Caco-2 (cell line): ENCODE data around the gene RALGPS1. TPM values are rescaled to one million over a fixed set of nuclear protein-coding genes. Genes with fewer than 3 reads are reported as not detected.

ENCODE experiments used
- BruUV-seq: library from RNA; stranded (reverse); fragments of 400-500 nt; replicated peaks from 2 replicates; lab custom pipeline; 2021; lab: Mats Ljungman, UMichigan
- CTCF ChIA-PET: fragments of 300-600 bp; sonication (Branson Sonifier 250); formaldehyde crosslinking; loops from one replicate; lab custom pipeline; 2022; ENCODE audit warnings: antibody characterized with exemption; lab: Charles Lee
- POLR2A ChIA-PET: fragments of 300-600 bp; sonication (Branson Sonifier 250); formaldehyde crosslinking; loops from one replicate; lab custom pipeline; 2022; ENCODE audit warnings: antibody characterized with exemption; lab: Charles Lee
- DNase-seq, 2 experiments: peaks; one replicate each; pipeline versions ENCODE4 v3.0.0 to v3.0.0-alpha.2; 2020 to 2022
- H3K27me3 ChIP-seq: replicated peaks from 2 replicates; pipeline ENCODE4 v1.6.0; 2011; ENCODE audit warnings: low read length; ENCODE audit not compliant: control insufficient read depth, insufficient read depth
- H3K36me3 ChIP-seq: 2 replicates; pipeline ENCODE4 v1.5.1; 2011; ENCODE audit warnings: low read length; ENCODE audit not compliant: control insufficient read depth, insufficient read depth
- H3K4me1 ChIP-seq: fragments of 250-450 bp; sonication (Bioruptor Pico); 2 replicates; pipeline ENCODE4 v1.5.1; 2020; ENCODE audit warnings: mild to moderate bottlenecking
- H3K4me3 ChIP-seq: 2 replicates; pipeline ENCODE4 v1.5.1; 2011; ENCODE audit warnings: low read depth, mild to moderate bottlenecking, control low read depth, low read length
- H3K9me3 ChIP-seq: fragments of 250-450 bp; sonication (Bioruptor Pico); 2 replicates; pipeline ENCODE4 v1.5.1; 2020; ENCODE audit warnings: mild to moderate bottlenecking, moderate library complexity
- H3K27ac Mint-ChIP-seq: one replicate; pipeline ENCODE4 v1.8.0; 2022; ENCODE audit warnings: mixed read lengths; ENCODE audit not compliant: unreplicated experiment
- H3K27me3 Mint-ChIP-seq: one replicate; pipeline ENCODE4 v1.8.0; 2022; ENCODE audit warnings: mixed read lengths; ENCODE audit not compliant: insufficient read depth, unreplicated experiment
- H3K36me3 Mint-ChIP-seq: one replicate; pipeline ENCODE4 v1.8.0; 2022; ENCODE audit warnings: mild to moderate bottlenecking, mixed read lengths; ENCODE audit not compliant: insufficient read depth, unreplicated experiment
- H3K4me1 Mint-ChIP-seq: one replicate; pipeline ENCODE4 v1.8.0; 2022; ENCODE audit warnings: low read depth, mixed read lengths; ENCODE audit not compliant: unreplicated experiment
- H3K4me3 Mint-ChIP-seq: one replicate; pipeline ENCODE4 v1.8.0; 2022; ENCODE audit warnings: mild to moderate bottlenecking, moderate library complexity, mixed read lengths; ENCODE audit not compliant: unreplicated experiment
- H3K9me3 Mint-ChIP-seq: one replicate; pipeline ENCODE4 v1.8.0; 2022; ENCODE audit warnings: mixed read lengths; ENCODE audit not compliant: unreplicated experiment
- CTCF ChIP-seq, 2 experiments: fragments of 200-600 bp in 1 of 2; IDR thresholded peaks; 1 replicate in 1 of 2; 2 replicates in 1 of 2; pipeline versions ENCODE4 v1.5.1 to v1.8.0; 2011 to 2022; ENCODE audit warnings: antibody characterized with exemption in 1 of 2, control low read depth in 1 of 2, inconsistent platforms in 1 of 2, low read depth in 1 of 2, low read length in 1 of 2, mild to moderate bottlenecking in 1 of 2, moderate library complexity in 1 of 2; ENCODE audit not compliant: insufficient read depth in 1 of 2, severe bottlenecking in 1 of 2, unreplicated experiment in 1 of 2
- intact Hi-C: fragments of 100-400 bp; cut with micrococcal nuclease; formaldehyde crosslinking; loops from one replicate; pipeline ENCODE4 v1.10.0; 2022; ENCODE audit not compliant: unreplicated experiment
- total RNA-seq: library from RNA; stranded (reverse); gene quantifications from 2 replicates; pipeline ENCODE4 v1.2.3, GENCODE V29; 2022

The RALGPS1 gene
- total RNA-seq, 1 experiment from 2014 or later: 41.5 TPM

DNA sequence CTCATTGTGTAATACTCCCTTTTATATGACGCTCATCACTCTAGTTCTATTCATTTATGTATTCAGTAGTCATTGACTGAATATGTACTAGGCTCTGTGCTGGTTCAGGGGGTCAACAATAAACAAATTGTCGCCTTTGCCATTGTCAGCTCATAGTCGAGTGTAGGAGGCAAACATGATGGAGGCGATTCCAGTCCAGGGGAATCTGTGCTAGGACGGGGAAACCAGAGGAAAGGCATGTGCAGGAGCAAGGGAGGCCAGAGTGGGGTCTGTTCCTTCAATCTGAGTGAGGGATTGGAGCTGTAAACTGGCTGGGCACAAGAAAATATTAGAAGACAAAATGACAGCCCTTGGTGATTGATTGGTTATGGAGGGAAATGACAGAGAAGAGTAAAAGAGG, 123.9 kb downstream of the RALGPS1 start:
- Mint-ChIP-seq H3K27ac (no peak overlapping the region), H3K4me1 (no peaks in the 10 kb centered on the region), H3K9me3 (no peaks in the 10 kb centered on the region), H3K36me3 (peaks cover 6% of the 10 kb centered on the region), H3K27me3 (no peaks in the 10 kb centered on the region), H3K4me3 (no peak overlapping the region)
- Histone ChIP-seq H3K27me3 (no peaks in the 10 kb centered on the region), H3K9me3 (no peaks in the 10 kb centered on the region), H3K4me3 (no peak overlapping the region), H3K36me3 (no peaks in the 10 kb centered on the region), H3K4me1 (no peaks in the 10 kb centered on the region)
- intact Hi-C loops: no loop called here
- no TSS peak for BruUV-seq
- CTCF ChIA-PET: no interaction called here
- POLR2A ChIA-PET: no interaction called here
- TF ChIP-seq CTCF (IDR thresholded peaks at IDR 0.05; ENCODE audit: insufficient read depth in 1 of 2, low read depth in 1 of 2, low read length in 1 of 2, severe bottlenecking in 1 of 2, unreplicated experiment in 1 of 2): no peak
- no peak for DNase-seq

DNA sequence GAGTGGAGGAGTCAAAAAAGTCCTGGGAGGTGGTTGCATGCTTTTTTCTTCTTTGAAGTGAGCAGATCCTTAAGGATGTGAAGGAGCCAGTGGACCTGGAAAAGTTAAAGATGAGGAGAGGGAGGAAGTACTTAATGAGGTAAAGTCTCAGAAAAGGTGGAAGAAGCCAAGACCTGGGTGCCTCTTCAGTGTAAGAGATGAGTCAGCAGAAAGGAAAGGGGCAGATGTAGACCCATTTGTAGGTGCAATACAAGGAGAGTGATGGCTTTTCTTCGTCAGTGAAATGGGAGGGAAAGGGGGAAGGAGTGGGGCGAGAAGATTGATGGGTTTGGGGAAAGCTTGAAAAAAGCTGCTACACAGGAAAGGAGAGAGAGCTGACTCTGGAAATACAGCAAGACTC, 124.9 kb downstream of the RALGPS1 start:
- DNase-seq: no peak
- intact Hi-C loops: no loop called here
- Mint-ChIP-seq H3K9me3 (no peaks in the 10 kb centered on the region), H3K4me3 (no peak overlapping the region), H3K4me1 (no peaks in the 10 kb centered on the region), H3K27me3 (no peaks in the 10 kb centered on the region), H3K27ac (no peak overlapping the region), H3K36me3 (peaks cover 6% of the 10 kb centered on the region)
- ChIA-PET POLR2A (no interaction called here), CTCF (no interaction called here)
- Histone ChIP-seq H3K36me3 (no peaks in the 10 kb centered on the region), H3K27me3 (no peaks in the 10 kb centered on the region), H3K4me3 (no peak overlapping the region), H3K9me3 (no peaks in the 10 kb centered on the region), H3K4me1 (no peaks in the 10 kb centered on the region)
- no TSS peak for BruUV-seq
- no peak for TF ChIP-seq CTCF (IDR thresholded peaks at IDR 0.05; ENCODE audit: insufficient read depth in 1 of 2, low read depth in 1 of 2, low read length in 1 of 2, severe bottlenecking in 1 of 2, unreplicated experiment in 1 of 2)

GRCh38 chr9:127045148-127045547, 130.6 kb downstream of the RALGPS1 start:
- Histone ChIP-seq H3K4me3 (no peak overlapping the region), H3K9me3 (no peaks in the 10 kb centered on the region), H3K36me3 (no peaks in the 10 kb centered on the region), H3K4me1 (no peaks in the 10 kb centered on the region), H3K27me3 (no peaks in the 10 kb centered on the region)
- no peaks in the 10 kb centered on the region for H3K27me3 Mint-ChIP-seq
- no peak overlapping the region for H3K27ac Mint-ChIP-seq
- BruUV-seq: no TSS peak
- intact Hi-C loops: no loop called here
- POLR2A ChIA-PET: no interaction called here
- no peak for DNase-seq
- H3K4me1 Mint-ChIP-seq: no peaks in the 10 kb centered on the region
- H3K9me3 Mint-ChIP-seq: no peaks in the 10 kb centered on the region
- H3K4me3 Mint-ChIP-seq: no peak overlapping the region
- H3K36me3 Mint-ChIP-seq: no peaks in the 10 kb centered on the region
- CTCF ChIA-PET: no interaction called here
- TF ChIP-seq CTCF (IDR thresholded peaks at IDR 0.05; ENCODE audit: insufficient read depth in 1 of 2, low read depth in 1 of 2, low read length in 1 of 2, severe bottlenecking in 1 of 2, unreplicated experiment in 1 of 2): no peak
